TTC549 (cell line): ENCODE measurements around the gene CDCA3.
"Not testable (repeated sequence)": the region's sequence is repeated elsewhere in the genome, so short reads cannot be mapped to it uniquely, and the experiment has no call there.

ENCODE experiments used
- FAIRE-seq: peaks from 2 replicates; lab custom pipeline; 2012; peaks lifted over from hg19 to GRCh38; lab: Jason Lieb, UNC

CDCA3 gene

DNA sequence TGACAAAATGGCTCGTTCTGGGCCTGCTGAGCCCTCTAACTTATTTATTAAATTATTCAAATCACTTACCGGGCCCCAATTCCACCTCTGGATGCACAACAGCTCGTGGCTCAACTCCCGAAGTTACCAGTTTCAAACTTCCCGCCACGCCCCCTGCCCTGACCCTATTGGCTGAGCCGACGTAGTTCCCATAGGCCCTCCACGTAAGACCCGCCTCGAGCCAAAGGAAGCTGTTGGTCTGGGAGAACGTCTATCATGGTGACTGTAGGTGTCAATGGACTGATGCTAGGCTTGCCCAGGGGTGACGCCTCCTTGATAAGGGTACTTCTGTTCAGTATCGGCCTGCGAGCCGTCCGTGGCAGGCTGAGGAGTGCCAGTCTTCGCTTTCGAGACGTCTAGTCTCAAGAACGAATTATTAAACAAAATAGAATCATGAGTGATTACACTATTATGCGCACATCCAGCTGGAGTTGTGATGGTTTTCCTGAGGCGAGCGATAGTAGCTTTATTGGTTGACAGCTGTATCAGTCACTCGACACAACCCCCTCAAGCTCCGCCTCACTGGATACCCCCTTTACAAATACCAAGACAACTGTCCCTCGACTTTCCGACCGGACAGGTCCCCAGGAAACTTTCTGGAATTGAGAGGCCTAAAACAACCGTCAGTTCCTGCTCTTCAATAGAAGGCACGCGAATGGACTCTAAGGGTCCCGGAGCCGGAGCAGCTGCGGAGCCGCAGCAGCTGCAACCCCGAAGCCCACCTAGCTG lies at the start of gene CDCA3:
CDCA3 (minus strand) TSS at position 134 of the 768 bp plus-strand sequence. CDS start 334 bp downstream, outside the sequence.
- FAIRE-seq: peak; percentile 92

DNA sequence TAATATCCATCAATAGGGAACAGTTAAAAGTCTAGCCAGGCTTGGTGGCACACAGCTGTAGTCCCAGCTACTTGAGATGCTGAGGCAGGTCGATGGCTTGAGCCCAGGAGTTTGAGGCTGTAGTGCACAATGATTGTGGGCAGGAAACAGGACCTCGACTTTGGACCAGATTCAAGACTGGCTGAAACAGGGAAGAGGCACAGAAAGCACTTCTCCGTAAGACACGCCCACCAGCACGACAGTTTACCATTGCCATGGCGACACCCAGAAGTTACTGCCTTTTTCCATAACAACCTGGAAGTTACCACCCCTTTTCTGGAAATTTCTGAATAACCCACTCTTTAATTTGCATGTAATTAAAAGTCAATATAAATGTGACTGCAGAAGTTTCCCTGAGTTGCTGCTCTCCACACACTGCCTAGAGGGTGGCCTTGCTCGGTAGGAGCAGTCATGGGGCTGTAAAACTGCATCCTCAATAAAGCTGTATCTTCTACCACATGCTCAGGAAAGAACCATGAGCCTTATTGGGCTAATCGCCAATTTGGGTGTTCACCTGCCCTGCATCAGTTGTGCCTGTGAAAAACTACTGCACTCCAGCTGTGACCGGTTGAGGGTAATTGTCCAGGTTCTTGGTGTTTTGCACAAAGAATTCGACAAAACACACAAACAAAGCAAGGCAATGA lies 48.9 kb upstream of the CDCA3 start:
- FAIRE-seq: no peak

DNA sequence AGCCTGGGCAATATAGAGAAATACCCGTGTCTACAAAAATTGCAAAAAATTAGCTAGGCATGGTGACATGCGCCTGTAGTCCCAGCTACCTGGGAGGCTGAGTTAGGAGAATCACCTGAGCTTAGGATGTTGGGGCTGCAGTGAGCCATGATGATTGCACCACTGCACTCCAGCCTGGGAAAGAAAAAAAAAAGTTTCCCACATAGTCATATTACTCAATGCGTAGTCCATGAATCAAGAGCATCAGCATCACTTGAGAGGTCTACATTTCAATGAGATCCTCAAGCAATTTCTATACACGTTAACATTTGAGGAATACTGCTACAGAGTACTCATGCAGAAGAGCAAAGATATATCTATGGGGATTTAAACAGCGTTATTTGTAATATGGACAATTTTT lies 48.3 kb upstream of the CDCA3 start:
- FAIRE-seq: no peak

DNA sequence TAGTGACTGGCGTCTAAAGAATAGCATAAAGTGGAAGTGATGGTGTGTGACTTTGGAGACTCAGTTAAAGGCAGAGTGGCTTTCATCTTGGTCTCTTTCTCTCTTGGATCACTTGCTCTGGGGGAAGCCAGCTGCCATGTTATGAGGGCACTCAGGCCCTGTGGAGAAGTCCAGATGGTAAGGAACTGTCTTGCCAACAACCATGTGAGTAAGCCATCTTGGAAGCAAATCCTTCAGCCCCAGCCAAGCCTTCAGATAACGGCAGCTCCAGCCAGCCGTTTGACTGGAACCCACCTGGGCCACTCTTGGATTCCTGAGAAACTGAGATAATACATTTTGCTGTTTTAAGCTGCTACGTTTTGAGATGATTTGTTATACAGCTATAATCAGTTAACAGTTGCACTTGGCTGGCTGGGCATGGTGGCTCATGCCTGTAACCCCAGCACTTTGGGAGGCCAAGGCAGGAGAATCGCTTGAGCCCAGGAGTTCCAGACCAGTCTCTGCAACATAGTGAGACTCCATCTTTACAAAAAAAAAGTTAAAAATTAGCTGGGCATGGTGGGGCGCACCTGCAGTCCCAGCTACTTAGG lies 45.9 kb upstream of the CDCA3 start:
- no peak for FAIRE-seq

DNA sequence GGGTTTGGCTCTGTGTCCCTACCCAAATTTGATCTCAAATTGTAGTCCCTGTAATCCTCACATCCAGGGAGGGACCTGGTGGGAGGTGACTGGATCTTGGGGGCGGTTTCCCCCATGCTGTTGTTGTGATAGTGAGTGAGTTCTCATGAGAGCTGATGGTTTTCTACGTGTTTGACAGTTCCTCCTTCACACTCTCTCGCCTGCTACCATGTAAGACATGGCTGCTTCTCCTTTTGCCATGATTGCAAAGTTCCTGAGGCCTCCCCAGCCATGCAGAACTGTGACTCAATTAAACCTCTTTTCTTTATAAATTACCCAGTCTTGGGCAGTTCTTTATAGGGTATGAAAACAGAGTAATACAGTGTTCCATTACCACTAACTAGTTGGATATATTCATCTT lies 43.2 kb upstream of the CDCA3 start:
- FAIRE-seq: no peak

DNA sequence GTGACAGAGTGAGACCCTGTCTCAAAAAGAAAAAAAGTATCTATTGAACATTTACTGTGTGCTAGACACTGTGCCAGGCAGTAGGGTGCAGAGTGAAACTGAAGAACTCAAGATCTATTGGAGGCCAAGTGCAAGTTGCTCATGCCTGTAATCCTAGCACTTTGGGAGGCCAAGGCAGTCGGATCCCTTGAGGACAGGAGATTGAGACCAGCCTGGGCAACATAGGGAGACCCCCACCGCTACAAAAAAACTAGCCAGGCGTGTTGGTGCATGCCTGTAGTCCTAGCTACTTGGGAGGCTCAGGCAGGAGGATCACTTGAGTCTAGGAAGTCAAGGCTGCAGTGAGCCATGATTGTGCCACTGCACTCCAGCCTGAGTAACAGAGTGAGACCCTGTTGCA lies 41.6 kb upstream of the CDCA3 start:
- FAIRE-seq: not testable (repeated sequence)

DNA sequence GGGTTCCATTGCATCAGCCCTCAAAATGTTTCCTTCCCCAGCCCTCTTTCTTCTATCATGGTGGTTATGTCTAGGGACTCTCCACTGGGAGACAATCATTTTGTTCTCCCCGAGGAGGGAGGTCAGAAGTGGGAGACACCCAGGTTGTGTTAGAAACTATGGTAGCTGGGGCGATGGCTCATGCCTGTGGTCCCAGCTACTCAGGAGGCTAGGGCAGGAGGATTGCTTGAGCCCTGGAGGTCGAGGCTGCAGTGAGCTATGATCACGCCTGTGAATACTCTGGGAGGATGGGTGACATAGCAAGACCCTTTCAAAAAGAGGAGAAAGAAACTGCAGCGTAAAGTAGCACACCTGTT lies 40.5 kb upstream of the CDCA3 start:
- no peak for FAIRE-seq

DNA sequence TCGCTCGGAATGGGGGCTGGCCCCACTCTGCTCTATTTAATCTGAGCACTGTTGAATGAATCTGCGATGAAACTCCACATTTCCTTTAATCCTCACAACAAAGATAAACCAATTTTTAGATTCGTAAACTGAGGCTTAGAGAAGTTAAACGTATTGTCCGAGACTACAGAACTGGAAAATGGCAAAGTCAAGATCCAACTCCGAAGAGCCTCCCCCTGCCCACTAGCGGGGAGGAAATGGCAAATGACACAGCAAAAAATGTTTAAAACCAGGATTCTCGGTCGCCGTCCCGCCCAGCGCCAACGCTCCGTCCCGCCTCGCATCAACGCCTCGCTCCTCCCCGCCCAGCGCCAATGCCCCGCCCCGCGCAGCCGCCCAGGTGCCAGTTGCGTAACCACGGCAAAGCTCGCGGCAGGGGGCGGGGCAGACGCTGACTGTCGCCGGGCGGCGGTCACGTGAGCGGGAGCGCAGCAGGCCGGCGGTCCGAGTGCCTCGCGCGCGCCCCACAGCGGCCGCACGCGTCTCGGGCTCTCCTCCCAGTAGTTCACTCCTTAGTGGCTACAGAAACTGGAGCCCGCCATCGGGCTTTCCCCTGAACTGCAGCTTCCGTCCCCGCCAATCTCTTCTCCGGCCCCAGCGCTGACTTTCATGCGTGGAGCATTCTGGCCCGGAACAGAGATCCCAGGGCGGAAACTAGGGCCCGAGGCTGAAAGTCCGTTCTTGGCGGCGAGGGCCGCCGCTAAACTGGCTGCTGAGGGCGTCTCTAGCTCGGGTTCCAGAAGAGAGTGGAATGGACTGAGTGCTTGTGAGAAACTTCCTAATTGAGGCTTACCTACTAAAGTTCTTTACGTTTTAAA lies 39.9 kb upstream of the CDCA3 start:
- FAIRE-seq: peak; percentile 68

DNA sequence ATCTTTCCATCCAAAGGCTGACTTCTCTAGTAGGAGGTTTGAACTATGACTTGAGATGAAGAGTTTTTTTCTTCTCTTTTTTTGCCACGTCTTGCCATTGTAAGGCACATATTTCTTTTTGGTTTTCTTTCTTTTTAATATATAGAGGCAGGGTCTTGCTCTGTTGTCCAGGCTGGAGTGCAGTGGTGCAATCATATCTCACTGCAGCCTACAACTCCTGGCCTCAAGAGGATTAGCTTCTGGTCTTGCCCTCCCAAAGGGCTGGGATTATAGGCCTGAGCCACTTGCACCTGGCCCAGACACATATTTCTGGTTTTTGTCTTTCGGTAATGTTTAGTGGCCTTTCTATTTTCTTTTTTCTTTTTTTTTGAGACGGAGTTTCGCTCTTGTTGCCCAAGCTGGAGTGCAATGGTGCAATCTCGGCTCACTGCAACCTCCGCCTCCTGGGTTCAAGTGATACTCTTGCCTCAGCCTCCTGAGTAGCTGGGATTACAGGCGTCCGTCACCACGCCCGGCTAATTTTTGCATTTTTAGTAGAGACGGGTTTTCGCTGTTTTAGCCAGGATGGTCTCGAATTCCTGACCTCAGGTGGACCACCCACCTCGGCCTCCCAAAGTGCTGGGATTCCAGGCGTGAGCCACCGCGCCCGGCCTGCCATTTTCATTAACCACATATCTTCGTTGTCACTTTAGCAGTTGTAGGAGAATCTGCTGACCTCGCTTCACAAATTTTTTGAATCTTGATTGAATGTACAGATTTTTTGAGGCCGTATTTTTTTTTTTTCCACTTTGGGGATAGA lies 38.9 kb upstream of the CDCA3 start:
- not testable (repeated sequence) for FAIRE-seq

DNA sequence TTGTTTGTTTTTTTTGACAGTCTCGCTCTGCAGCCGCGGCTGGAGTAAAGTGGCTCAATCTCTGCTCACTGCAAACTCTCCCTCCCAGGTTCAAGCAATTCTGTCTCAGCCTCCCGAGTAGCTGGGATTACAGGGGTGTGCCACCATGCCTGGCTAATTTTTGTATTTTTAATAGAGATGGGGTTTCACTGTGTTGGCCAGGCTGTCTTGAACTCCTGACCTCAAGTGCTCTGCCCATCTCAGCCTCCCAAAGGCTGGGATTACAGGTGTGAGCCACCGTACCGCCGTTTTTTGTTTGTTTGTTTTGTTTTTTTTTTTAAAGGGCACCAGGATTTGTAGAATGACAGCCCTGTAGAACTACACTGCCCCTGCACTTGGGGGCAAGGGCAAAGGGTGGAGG lies 37.7 kb upstream of the CDCA3 start:
- not testable (repeated sequence) for FAIRE-seq

DNA sequence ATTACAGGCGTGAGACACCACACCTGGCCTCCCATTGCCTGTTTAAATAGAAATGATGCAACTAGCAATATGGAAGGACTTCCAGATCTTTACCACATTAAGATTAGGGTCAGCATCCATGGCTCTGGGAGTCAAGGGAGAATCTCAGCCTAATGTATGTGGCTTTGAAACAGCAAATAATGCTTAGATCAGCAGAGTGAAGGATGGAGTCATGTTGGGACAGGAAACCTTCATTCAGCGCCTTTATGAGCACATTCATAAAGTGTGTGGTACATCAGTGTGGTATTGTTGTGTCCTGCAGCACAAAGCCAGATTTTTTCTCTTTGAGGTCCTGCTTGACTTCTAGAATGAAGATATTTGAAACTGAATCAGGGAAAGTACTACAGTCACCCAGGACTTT lies 37.3 kb upstream of the CDCA3 start:
- no peak for FAIRE-seq

DNA sequence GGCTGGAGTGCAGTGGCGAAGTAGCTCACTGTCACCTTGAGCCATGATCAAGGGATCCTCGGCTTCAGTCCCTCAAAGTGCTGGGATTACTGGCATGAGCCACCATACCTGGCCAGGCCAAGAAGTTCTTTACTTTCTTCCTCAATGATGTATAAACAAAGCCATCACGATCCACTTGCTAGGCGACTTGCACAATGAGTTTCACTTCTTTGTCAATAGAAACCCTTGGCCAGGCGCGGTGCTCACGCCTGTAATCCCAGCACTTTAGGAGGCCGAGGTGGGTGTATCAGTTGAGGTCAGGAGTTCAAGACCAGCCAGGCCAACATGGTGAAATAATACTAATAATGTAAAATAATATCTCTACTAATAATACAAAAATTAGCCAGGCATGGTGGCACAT lies 36.4 kb upstream of the CDCA3 start:
- FAIRE-seq: no peak

DNA sequence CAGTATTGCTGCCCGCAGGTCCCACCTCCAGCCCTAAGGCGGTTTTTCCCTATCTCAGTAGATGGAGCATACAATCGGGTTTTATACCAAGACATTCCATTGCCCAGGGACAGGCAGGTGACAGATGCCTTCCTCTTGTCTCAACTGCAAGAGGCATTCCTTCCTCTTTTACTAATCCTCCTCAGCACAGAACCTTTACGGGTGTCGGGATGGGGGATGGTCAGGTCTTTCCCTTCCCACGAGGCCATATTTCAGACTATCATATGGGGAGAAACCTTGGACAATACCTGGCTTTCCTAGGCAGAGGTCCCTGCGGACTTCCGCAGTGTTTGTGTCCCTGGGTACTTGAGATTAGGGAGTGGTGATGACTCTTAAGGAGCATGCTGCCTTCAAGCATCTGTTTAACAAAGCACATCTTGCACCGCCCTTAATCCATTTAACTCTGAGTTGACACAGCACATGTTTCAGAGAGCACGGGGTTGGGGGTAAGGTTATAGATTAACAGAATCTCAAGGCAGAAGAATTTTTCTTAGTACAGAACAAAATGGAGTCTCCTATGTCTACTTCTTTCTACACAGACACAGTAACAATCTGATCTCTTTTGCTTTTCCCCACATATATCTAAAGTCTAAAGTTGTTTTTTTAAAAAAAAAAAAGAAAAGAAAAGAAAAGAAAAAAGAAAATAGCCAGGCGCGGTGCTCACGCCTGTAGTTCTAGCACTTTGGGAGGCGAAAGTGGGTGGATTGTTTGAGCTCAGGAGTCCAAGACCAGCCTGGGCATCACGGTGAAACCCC lies 35.3 kb upstream of the CDCA3 start:
- not testable (repeated sequence) for FAIRE-seq

DNA sequence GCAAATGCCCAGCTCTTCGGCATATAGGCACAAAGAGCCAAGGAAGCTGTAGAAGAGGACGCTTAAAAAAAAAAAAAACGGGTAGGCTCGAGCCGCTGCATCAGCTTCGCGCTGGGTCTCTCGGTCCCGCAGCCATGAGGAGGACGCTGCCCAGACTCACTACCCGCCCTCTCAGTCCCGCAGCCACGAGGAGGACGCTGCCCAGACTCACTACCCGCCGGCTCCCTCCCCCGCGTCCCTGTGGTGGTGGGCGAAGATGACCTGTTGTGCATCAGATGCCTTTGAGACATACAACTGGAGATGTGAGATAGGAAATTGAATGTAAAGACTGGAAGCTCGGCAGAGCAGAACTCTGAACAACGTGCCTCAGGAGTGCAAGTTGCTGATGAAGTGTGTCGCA lies 33.5 kb upstream of the CDCA3 start:
- no peak for FAIRE-seq

DNA sequence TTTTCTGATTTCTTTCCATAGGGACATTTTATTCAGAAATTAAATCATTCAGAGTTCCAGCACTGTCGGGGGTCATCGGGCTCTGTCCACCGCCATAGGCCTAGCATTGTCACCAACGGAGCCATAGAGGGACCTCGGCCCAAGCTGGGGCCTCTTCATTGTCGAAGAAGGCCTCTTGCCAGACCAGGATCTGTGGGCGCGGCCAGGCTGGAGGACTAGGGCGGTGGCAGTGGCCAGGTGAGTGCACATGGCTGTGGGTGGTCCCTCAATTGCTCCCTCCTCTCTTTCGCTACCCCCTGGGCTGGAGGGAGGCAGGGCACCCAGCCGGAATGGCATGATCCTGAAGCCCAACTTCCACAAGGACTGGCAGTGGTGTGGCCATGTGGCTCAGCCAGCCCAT lies 32.6 kb upstream of the CDCA3 start:
- FAIRE-seq: no peak

DNA sequence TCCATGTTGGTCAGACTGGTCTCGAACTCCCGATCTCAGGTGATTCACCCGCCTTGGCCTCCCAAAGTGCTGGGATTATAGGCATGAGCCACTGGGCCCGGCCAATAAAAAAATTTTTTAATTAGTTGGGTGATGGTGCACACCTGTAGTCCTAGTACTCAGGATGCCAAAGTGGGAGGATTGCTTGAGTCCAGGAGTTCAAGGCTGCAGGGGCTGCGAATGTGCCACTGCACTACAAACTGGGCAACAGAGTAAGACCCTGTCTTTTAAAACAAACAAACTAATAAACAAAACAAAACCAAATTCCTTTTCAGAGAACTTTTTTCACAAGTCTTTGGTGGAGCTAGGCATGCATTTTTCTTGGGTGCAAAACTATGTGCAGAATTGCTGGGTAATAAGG lies 32.2 kb upstream of the CDCA3 start:
- no peak for FAIRE-seq

DNA sequence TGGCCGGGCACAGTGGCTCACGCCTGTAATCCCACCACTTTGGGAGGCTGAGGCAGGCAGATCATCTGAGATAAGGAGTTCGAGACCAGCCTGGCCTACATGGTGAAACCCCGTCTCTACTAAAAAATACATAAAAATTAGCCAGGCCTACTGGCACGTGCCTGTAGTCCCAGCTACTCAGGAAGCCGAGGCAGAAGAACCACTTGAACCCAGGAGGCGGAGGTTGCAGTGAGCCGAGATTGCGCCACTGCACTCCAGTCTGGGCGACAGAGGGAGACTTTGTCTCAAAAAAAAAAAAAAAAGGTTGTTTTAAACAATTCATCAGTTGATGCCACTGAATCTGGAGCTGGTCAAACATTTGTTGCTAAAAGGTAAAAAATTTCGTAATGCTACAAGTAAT lies 28.7 kb upstream of the CDCA3 start:
- not testable (repeated sequence) for FAIRE-seq

DNA sequence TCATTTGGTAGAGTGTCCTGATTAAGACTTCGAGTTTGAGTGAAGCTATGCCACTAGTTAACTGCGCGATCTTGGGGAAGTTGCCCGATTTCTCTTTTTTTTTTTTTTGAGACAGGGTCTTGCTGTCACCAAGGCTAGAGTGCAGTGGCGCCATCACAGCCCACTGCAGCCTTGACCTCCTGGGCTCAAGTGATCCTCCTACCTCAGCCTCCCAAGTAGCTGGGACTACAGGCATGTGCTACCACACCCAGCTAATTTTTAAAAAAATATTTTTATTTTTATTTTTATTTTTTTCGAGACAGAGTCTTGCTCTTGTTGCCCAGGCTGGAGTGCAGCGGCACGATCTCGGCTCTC lies 22.9 kb upstream of the CDCA3 start:
- not testable (repeated sequence) for FAIRE-seq

DNA sequence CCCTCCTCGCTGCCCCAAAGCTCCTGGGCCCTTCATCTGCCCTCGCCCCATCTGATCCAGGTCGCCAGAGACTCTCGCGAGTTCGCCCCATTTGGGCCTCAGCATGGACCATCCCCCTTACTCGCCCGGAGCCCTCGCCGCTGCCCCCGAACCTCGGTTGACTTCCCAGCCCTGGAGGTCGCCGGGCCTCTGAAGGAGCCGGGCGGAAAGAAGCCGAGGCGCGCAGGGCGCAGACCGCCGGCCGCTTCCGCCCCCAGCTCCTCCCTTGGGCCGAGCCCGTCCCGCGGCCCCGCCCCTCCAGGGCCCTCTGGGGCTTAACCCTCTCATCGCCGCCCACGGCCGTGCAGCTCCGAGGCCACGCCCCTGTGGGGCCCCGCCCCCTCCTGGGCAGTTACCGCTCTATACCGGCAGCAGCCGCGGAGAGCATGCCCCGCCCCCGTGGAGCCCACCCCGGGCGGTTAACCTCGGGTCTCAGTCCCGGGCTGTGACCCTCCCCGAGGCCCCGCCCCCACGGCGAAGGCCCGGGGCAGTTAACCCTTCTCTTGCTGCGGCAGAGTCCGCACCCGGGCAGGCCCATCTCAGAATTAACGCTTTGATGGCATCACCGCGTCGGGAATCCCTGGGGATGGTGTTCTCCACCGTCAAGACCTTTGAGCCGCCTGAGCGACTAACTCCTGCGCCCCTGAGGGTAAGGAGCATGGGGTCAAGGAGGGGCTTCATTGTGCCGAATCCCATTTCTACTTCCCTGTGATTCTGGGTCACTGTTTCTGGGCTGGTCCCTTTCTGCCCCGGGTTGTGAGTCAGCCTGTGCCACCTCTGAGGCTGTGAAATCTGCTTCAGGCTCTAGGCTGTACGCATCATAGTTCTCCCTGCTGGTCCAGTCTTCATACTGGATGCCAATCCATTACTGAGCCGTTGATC lies 22.3 kb upstream of the CDCA3 start, which contains the start of gene SPSB2:
SPSB2 (minus strand) TSS at position 210 of the 921 bp plus-strand sequence. CDS start 402 bp downstream, outside the sequence.
- FAIRE-seq: no peak
